ENCODE data around the gene TMEM130. TPM values are rescaled to one million over a fixed set of nuclear protein-coding genes. Genes with fewer than 3 reads are reported as not detected.
A peak's percentile ranks its signal among the peaks of the same experiment; 100 is the strongest.

The TMEM130 gene
- total and polyA plus RNA-seq, 10 of the 15 experiments (the other 5 are each of a cell fraction or from before 2014, with no cell fraction given), result 0.04 to 0.15 (median 0.11) TPM; not detected in 7

GRCh38 chr7:98879198-98879978 lies 9.6 kb upstream of the TMEM130 start:
- in situ Hi-C loops (cut with MboI), result no loop called here
- peak overlapping the region; percentile 3; the same call in 1 of the 2 replicates for H2AFZ ChIP-seq (ENCODE audit: control insufficient read depth, low read depth, low read length)
- ChIA-PET CTCF (interaction anchor here (0.5 to 2.2 kb wide), 17 partner anchors 8 to 745 kb away, joined by 3 to 29 read pairs (median 3); no protein-coding TSS in a partner anchor), POLR2A (interaction anchor here (0.5 to 0.9 kb wide), 5 partner anchors 14 to 627 kb away, joined by 3 to 4 read pairs (median 3); no protein-coding TSS in a partner anchor), RAD21 (ENCODE audit: unreplicated experiment) (interaction anchor here (0.8 kb wide), 1 partner anchor 478 kb away, joined by 3 read pairs; no protein-coding TSS in a partner anchor), SMC1A (ENCODE audit: uncharacterized antibody, unreplicated experiment) (interaction anchor here (1.0 to 1.1 kb wide), 2 partner anchors 9 to 52 kb away, joined by 3 to 4 read pairs; no protein-coding TSS in a partner anchor)
- H3K4me3 ChIP-seq, result peak overlapping the region; percentile 100
- DNase-seq (ENCODE audit: low read depth, low spot score), result peak; percentile 32
- peaks cover 8% of the 10 kb centered on the region; the same call in 1 of the 2 replicates for H3K4me1 ChIP-seq (ENCODE audit: control insufficient read depth, insufficient read depth, low read length)
- peaks cover 0 to 15% of the 10 kb centered on the region in 2 experiments for H3K36me3 ChIP-seq (ENCODE audit: control insufficient read depth in 2 of 2, insufficient read depth in 2 of 2, low read length in 1 of 2)
- no peaks in the 10 kb centered on the region for H3K27me3 ChIP-seq (replicated peaks in 1 of 2; ENCODE audit: control insufficient read depth in 2 of 2, insufficient read depth in 2 of 2, low read length in 1 of 2)
- H3K9me3 ChIP-seq (replicated peaks; ENCODE audit: control insufficient read depth, insufficient read depth, low read length), result no peaks in the 10 kb centered on the region
- H4K20me1 ChIP-seq (ENCODE audit: control insufficient read depth, insufficient read depth), result no peaks in the 10 kb centered on the region
- no TSS peak for BruUV-seq (replicated peaks)
- WGBS (ENCODE audit: insufficient coverage, insufficient replicate concordance, low lambda C conversion rate, missing lambda C conversion rate), result under 1% methylated on average over 29 of the region's 29 CpGs
- ATAC-seq, result peak; percentile 92
- H3K4me2 ChIP-seq (ENCODE audit: control insufficient read depth, insufficient read depth), result peak overlapping the region; percentile 72
- FAIRE-seq, result peak; percentile 97
- H3K79me2 ChIP-seq (ENCODE audit: control insufficient read depth, insufficient read depth, low read length), result peaks cover 35% of the 10 kb centered on the region
- H3K27ac ChIP-seq (ENCODE audit: control insufficient read depth, insufficient read depth), result peak overlapping the region; percentile 90
- peak overlapping the region; percentile 98 for H3K9ac ChIP-seq (ENCODE audit: control insufficient read depth, insufficient read depth, low read length)
- intact Hi-C loops (cut with micrococcal nuclease; ENCODE audit: unreplicated experiment), result no loop called here
- TF ChIP-seq, protein P1, sequence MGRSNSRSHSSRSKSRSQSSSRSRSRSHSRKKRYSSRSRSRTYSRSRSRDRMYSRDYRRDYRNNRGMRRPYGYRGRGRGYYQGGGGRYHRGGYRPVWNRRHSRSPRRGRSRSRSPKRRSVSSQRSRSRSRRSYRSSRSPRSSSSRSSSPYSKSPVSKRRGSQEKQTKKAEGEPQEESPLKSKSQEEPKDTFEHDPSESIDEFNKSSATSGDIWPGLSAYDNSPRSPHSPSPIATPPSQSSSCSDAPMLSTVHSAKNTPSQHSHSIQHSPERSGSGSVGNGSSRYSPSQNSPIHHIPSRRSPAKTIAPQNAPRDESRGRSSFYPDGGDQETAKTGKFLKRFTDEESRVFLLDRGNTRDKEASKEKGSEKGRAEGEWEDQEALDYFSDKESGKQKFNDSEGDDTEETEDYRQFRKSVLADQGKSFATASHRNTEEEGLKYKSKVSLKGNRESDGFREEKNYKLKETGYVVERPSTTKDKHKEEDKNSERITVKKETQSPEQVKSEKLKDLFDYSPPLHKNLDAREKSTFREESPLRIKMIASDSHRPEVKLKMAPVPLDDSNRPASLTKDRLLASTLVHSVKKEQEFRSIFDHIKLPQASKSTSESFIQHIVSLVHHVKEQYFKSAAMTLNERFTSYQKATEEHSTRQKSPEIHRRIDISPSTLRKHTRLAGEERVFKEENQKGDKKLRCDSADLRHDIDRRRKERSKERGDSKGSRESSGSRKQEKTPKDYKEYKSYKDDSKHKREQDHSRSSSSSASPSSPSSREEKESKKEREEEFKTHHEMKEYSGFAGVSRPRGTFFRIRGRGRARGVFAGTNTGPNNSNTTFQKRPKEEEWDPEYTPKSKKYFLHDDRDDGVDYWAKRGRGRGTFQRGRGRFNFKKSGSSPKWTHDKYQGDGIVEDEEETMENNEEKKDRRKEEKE (IDR thresholded peaks at IDR 0.05), result no peak
- TF ChIP-seq TCF12 (IDR thresholded peaks at IDR 0.05; ENCODE audit: low read depth, low read length) (peak; percentile 71; the same call in 1 of the 2 replicates), REST (IDR thresholded peaks at IDR 0.05; ENCODE audit: low read depth, low read length) (no peak), CTCF (IDR thresholded peaks at IDR 0.05 in 2 of 3, conservative IDR thresholded peaks at IDR 0.05 in 1 of 3; ENCODE audit: control insufficient read depth in 2 of 3, extremely low read depth in 1 of 3, insufficient read depth in 1 of 3, low read depth in 3 of 3, low read length in 3 of 3) (peak; percentile 58 to 64 (median 62)), SMC3 (IDR thresholded peaks at IDR 0.05; ENCODE audit: borderline replicate concordance, low read length) (no peak), NKRF (conservative IDR thresholded peaks at IDR 0.05) (peak; percentile 40; the same call in 1 of the 2 replicates), TCF3 (IDR thresholded peaks at IDR 0.05; ENCODE audit: borderline replicate concordance, insufficient read depth, low read depth, low read length) (peak; percentile 68; the same call in 1 of the 2 replicates)
- TF ChIP-seq, protein P2, sequence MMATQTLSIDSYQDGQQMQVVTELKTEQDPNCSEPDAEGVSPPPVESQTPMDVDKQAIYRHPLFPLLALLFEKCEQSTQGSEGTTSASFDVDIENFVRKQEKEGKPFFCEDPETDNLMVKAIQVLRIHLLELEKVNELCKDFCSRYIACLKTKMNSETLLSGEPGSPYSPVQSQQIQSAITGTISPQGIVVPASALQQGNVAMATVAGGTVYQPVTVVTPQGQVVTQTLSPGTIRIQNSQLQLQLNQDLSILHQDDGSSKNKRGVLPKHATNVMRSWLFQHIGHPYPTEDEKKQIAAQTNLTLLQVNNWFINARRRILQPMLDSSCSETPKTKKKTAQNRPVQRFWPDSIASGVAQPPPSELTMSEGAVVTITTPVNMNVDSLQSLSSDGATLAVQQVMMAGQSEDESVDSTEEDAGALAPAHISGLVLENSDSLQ (IDR thresholded peaks at IDR 0.05), result 0 out of 2 replicates have a peak, but pooled peaks have one; percentile 24

Data from GM12878 (cell line).